GM18507 (cell line): Measurements from ENCODE around the gene TRAPPC11.
A peak's percentile ranks its signal among the peaks of the same experiment; 100 is the strongest.
"Not testable (repeated sequence)": the region's sequence is repeated elsewhere in the genome, so short reads cannot be mapped to it uniquely, and the experiment has no call there.

ENCODE experiments used
- DNase-seq: peaks from one replicate; pipeline ENCODE4 v3.0.0; 2011; ENCODE audit warnings: low read depth; ENCODE audit not compliant: insufficient read length; ENCODE audit errors: extremely low spot score
- FAIRE-seq: peaks from 2 replicates; lab custom pipeline; 2011; peaks lifted over from hg19 to GRCh38; lab: Jason Lieb, UNC

TRAPPC11 gene

DNA sequence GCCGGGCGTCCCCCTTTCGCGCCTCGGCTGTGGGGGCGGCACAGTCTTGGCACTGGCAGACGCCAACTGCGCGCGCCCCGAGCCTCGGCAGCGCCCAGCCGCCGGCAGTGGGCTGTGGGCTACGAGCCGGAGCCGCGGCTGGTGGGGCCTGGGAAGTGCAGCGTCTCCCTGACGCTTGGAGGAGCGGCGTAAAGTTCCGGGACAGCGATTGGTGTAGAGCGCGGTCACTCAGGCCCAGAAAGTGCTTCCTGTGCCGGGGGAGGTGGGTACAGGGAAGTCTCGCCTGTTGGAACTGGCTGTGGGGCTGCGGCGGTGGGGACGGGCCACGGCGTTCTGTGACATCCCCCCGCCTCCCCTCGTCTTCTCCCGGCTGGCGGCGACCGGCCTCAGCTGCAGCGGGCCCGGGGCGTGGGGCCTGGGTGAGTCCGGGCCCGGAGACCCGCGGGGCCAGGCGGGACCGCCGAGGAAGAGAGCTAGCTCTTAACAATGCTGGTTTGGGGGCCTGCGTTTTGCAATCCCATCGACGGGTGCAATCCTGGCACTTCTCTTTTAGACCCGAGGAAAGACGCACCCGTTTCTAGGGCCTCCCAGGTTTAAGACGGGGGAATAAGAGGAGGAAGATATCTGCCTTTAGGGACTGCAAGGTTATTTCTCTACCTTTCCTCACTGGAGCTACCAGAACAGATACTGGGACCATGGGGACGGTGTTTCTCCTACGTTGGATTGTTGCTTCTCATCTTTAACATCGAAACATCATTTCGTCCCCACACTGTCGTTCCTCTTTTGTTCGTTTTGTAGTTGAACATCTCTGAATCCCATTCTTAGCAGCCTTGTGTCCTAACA lies at the start of gene TRAPPC11, which contains the start of gene RWDD4:
TSS of gene TRAPPC11 (plus strand) at position 265 of the 843 bp plus-strand sequence. CDS start 4,575 bp downstream, outside the sequence.
TSS of gene RWDD4 (minus strand) at position 157 of the 843 bp plus-strand sequence. CDS start 233 bp downstream, outside the sequence.
- DNase-seq (peak; percentile 98), FAIRE-seq (peak; percentile 98)

DNA sequence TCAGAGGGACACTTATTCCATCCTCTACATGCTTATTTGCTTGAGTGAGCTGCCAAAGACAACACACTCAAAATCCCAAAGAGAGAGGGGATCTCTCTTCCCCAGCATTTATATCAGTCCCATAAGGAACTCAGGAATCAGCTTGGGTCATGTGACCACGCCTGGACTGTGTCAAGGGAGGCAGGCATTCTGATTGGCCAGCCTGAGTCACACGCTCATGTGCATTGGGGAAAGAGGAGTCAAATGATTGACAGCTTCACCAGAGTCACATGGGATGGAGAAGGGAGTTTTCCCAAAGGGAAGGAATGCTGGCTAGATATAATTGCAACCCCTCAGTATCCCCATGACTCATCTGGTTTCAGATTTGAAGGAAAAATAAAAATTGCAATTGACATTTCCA lies 49.1 kb upstream of the TRAPPC11 start:
- FAIRE-seq = no peak

DNA sequence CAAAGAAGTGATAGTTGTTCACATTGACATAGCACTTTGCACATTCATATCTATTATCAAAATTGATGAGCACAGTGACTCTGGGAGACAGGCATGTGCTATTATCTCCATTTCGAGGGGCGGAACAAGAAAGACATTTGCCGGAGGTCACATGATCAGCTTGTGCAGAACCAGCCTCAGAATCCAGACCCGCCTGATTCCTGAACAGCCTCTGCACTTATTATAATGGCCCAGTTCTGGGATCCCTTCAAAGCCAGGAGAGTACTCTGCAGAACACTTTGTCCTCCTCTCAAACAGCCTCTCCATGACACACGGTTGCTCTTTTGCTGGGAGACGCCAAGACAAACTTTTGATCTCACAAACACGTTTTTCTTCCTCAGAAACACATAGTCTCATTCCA lies 48.5 kb upstream of the TRAPPC11 start:
- DNase-seq = no peak

More for the DNA sequence above, 49.1 kb upstream of the TRAPPC11 start:
- no peak for DNase-seq

DNA sequence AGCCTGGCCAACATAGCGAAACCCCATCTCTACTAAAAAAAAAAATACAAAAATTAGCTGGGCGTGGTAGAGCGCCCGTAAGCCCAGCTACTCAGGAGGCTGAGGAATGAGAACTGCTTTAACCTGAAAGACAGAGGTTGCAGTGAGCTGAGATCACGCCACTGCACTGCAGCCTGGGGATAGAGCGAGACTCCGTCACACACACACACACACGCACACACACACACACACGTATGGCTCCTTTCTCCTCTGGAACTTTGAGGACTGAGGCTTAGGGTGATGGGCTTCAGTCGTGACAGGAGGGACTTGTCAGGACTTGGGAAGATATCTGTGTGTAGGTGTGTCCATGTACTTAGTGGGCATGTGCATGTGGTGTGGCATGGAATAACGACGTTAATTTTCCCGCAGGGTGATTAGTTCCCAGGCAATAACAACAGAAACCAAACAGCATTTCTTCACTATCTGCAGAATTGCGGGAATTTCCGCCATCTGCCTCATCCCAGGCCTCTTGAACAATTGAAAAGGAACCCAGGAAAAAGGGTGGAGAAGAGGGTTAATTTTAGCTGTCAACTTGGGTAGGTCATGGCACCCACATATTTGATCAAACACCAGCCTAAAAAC lies 47.8 kb upstream of the TRAPPC11 start:
- no peak for DNase-seq
- FAIRE-seq = no peak

More for the DNA sequence above, 48.5 kb upstream of the TRAPPC11 start:
- no peak for FAIRE-seq

DNA sequence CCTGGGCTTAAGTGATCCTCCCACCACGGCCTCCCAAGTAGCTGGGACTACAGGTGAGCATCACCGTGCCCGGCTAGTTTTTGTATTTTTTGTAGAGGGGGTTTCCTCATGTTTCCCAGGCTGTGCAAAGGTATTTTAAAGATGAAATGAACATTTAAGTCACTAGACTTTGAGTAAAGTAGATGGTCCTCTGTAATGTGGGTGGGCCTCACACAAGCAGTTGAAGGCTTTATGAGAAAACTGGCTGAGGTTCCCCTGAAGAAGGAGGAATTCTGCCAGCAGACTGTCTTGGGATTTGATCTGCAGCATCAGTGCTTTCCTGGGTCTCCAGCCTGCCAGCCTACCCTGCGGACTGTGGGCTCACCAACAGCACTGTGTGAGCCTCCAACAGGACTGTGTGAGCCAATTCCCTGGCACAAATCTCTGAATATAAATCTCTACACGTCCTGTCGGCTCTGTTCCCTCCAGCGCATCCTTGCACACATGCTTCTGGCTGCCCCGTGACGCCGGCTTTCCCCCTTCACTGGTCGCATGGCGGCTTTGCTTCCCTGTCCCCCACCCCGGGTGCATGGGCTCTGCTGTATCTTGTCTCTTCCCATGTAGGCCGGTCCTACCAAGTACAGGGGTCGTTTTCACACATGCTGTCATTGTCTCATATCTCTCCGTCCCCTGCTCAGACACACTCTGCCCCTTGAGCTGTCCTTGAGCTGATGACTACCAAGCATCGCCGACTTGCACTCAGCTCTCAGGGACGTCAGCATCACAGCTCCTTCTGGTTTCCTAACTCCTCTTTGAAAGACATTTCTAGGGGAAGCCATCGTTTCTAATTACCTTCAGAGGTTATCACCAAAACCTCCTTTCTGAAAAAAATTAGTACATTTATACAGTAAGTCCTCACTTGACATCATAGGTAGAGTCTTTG lies 46.5 kb upstream of the TRAPPC11 start:
- DNase-seq = no peak
- no peak for FAIRE-seq

DNA sequence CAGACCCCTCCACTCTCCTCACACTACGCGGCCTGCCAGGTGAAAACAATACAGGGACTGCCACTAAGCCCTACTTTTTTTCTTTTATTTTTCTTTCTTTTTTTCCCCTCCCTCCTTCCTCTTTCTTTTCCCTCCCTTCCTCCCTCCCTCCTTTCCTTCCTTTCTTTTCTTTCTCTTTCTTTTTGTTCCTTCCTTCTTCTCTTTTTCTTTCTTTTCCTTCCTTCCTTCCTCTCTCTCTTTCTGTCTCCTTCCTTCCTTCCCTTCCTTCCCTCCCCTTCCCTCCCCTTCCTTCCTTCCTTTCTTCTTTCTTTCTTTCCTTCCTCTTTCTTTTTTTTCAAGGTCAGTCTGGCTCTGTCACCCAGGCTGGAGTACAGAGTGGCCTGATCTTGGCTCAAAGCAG lies 42.0 kb upstream of the TRAPPC11 start:
- DNase-seq = no peak
- FAIRE-seq = no peak

DNA sequence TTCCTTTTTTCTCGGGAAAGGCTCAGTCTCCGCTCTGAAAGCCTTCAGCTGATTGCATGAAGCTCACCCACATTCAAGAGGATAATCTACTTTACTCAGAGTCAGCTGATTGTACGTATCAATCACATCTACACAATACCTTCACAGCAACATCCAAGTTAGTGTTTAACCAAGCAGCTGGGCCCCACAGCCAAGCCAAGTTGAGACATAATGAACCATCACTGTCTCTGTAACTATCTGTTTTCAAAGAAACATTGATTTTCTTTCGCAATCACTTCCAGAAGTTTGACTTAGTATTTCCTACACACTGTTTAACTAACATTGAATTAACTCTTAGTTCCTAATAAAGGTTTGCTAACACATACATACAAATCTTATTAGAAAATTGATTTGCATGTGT lies 40.4 kb upstream of the TRAPPC11 start:
- no peak for DNase-seq
- FAIRE-seq = no peak

DNA sequence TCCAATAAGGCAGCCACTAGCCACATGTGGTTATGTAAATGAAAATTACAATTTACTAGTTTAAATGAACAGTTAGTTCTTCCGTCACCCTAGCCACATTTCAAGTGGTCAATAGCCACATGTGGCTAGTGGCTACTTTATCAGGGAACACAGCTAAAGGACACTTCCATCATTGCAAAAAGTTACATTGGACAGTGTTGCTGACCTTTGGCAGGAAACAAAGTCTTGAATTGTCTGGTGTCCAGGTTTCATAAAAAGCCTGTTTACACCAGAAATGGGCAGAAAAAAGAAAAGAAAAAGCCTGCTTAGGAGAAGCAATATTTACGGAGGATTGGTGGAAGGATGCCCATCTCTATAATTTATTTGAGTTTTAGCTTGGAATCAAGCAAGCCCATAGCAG lies 38.7 kb upstream of the TRAPPC11 start:
- DNase-seq (no peak), FAIRE-seq (no peak)

DNA sequence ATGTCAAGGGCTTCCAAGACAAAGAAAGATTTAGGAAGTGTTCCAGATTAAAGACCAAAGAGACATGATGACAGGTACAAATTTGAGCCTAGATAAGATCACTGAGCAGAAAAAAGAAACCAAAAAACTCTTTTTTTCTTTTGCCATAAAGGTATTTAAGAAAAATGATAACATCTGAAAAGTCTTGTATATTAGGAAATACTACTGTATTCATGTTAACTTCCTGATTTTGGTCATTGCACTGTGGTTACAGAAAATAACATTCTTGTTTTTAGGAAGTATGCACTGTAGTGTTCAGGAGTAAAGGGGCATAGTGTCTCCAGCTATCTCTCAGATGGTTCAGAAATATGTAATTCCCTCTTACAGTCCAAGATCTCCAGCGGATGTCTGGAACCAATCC lies 37.2 kb upstream of the TRAPPC11 start:
- no peak for FAIRE-seq
- no peak for DNase-seq

DNA sequence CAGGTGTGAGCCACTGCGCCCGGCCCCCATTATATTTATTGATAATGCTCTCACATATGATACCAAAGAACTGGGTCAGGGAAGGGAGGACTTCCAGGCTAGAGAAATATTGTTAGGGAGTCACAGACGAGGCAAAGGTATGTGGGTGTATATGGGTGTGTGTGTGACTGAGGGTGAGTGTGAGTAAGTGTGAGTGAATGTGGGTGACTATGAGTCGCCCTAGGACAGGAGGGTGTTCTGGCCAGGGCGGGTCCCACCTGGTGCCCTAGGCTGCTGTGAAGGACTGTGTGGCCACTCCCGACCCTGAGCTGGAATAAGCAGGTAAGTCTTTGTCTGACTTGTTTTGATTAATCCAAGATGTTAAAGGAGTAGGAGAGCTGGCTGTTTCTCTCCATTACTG lies 34.5 kb upstream of the TRAPPC11 start:
- DNase-seq (no peak), FAIRE-seq (no peak)

DNA sequence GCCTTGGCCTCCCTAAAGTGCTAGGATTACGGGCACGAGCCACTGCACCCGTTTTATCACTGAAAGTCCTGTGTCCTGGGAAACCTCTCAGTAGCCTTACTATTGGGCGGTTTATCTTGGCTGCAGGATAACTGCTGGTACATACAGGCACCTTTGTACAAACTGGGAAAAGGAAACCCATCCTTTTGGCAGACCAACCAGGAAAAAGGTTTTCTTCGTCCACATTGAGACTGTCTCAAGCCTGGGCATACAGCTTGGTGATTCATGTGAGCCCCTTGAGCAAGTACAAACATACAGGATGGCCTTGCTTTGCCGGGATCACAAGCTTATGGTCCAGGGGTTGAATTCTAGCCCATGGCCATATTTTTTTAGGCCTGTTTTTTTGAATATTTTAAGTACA lies 32.9 kb upstream of the TRAPPC11 start:
- no peak for DNase-seq
- FAIRE-seq = no peak

DNA sequence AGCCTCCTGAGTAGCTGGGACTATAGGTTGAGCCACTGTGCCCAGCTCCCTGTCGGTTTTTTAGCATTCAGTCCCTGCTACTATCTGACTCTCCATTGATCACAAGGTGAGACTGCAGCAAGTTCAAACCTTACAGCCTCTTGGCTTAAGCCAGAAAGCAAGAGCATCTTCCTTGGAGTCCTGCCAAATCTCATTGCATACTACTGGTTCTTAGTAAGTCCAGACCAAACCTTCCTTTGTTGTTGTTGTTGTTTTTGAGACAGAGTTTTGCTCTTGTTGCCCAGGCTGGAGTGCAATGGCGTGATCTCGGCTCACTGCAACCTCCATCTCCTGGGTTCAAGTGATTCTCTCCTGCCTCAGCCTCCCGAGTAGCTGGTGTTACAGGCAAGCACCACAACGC lies 31.8 kb upstream of the TRAPPC11 start:
- not testable (repeated sequence) for FAIRE-seq, DNase-seq

DNA sequence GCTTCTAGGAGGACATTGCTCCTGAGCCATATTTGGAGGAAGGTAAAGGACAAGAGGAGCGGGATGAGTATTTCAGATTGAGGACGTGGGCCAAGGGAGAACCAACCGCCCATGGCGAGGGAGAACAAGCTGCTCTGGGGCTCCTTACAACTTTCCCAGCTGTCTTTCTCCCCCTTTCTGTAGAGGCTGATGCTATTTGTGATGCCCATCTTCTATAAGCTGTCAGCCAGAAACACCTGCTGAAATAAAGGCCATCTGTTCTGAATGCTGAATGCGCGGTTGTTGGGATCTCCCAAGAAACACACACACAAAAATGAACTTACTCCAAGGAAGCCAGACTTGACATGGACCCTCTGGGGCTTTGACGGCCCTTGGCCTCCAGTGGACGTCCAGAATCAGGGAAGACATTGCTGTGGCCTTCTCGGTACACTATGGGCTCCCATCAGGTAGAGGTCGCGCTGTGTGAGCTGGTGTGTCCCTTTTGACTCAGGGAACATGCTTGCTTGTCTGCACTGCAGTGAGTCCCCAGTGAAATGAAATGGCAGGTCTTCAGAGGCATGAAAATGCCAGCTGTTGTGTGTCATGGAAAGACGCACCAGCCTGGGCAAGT lies 31.0 kb upstream of the TRAPPC11 start:
- no peak for FAIRE-seq
- DNase-seq = no peak

DNA sequence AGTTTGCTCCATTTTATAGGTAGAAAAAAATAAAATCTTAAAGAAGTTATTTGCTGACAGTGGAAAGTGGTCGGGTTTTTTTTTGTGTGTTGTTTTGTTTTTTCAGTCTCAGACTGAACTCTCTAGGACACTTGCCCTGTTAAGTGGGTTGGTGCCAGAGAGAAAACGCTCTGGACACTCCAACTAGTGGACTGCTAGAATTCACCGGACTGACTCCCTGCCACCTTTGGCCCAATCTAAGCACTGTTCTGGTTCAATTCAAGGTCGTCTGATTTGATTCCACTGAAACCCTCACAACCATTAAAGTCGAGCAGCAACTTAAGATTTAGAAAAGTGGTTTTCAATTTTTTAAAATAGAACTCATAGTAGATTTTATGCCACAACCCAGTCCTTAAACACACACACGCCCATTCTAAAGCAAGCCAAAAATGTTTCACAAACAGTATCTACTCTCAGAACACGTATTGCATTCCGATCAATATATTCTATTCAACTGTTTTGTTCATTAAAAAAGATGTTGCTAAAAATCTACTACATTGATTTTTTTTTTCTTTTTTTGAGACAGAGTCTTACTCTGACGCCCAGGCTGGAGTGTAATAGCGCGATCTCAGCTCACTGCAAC lies 27.4 kb upstream of the TRAPPC11 start:
- FAIRE-seq = no peak

DNA sequence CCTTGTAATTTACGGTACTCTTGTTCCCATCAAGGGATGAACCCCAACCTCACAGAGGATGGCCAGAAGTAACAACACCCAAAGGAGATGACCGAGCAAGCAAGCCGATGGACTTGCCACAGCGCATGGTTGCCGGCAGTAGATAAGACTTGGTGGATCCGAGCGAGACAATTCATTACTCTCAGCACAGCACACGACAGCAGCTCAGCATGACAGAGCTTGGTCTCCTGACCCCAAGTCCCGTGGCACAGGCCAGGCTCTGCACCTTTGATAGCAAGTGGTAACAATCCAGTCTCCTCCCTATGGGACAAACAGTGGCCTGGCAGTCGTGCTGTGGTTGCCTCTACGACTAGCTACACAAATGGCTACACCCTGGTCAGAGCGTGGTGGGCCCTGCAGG lies 26.4 kb upstream of the TRAPPC11 start:
- FAIRE-seq (no peak), DNase-seq (no peak)

More for the DNA sequence above, 27.4 kb upstream of the TRAPPC11 start:
- DNase-seq = no peak

DNA sequence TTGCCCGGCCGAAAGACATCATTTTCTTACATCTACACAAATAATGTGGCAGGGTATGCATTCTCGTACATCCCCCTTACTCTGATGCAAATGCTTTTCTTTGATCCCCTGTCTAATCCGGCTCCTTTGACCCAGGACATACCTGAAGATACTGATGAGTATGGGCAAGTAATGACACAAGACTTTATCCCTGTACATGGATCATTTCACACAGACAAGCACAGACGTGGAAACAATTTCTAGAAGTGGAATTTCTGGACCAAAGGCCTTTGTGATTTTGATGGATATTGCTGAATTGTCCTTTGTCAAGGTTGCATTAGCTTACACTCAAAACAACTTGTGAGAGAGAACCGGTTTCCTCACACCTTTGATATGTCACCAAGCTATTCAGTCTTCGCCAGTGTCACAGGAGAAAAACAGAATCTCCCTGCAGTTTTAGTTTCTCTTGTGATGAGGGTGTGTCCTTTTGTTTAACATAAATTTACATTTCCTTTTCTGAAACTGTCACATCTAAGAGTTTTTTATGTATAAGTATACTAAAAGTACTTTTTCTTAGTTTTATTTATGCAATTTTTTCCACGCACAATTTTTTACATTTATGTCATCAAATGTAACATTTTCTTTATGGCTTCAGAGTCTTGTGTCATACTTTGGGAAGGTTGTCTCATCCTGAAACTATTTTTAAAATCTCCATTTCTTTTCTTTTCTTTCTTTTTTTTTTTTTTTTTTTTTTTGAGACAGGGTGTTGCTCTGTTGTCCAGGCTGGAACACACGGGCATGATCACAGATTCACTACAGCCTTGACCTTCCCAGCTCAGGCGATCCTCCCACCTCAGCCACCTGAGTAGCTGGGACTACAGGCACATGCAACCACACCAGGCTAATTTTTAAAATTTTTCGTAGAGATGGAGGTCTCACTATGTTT lies 25.4 kb upstream of the TRAPPC11 start:
- FAIRE-seq = no peak
- DNase-seq = no peak

DNA sequence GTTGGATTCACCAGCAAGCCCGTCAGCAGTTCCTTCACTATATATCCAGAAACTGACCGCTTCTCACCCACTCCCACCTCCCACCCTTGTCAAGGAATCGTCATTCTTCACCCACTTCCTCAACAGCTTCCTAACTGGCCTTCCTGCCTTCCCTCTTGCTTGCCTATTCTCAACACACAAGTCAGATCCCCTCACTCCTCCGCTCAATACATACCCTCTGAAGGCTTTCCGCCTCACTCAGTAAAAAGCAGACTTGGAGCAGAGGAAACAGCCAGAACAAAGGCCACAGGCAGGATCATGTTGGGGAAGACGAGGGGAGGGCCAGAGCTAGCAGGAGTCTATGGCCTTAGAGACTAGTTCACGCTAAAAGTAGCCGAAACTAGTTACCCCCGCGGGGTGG lies 23.8 kb upstream of the TRAPPC11 start:
- DNase-seq (no peak), FAIRE-seq (no peak)

DNA sequence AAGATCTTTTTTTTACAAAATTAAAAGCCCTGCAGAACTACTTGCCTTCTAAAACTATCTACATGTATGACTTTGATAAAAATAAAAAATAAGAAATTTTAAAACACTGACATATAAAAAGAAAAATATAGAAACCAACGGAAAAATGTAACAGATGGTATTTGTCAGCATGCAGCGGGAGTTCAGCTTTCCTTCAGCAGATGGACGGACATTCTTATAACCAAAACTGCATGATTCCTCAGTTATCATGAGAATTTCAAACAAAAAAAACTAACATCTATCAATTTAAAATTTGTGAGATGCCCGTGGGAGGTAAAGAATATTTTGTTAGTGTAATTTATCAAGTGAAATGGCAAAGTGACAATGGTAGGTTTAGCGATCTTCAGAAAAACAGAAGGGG lies 23.4 kb upstream of the TRAPPC11 start:
- no peak for DNase-seq
- FAIRE-seq = no peak
